Stimulated activated effector memory CD8-positive, alpha-beta T cell treated with anti-CD3 and anti-CD28 coated beads, Interleukin-12 subunit alpha, Interleukin-12 subunit beta, amount 100 ng/mL, for 72 hours (primary cell): ENCODE measurements around the gene DUS1L.
A peak's percentile ranks its signal among the peaks of the same experiment; 100 is the strongest.

ENCODE experiments used
- ATAC-seq: fragments of 150-1000 bp; cut with Tn5 transposase; 2 replicates; pipeline ENCODE4 v1.10.0; 2021
- DNase-seq, 2 donors: peaks; one replicate each; pipeline ENCODE4 v3.0.0; 2021 to 2022; ENCODE audit warnings: low spot score in 2 of 2
- H3K27ac Mint-ChIP-seq: one replicate; pipeline ENCODE4 v1.8.0; 2022; ENCODE audit warnings: mild to moderate bottlenecking, mixed read lengths
- H3K36me3 Mint-ChIP-seq: one replicate; pipeline ENCODE4 v1.8.0; 2022; ENCODE audit warnings: mild to moderate bottlenecking, mixed read lengths
- H3K4me1 Mint-ChIP-seq: one replicate; pipeline ENCODE4 v1.8.0; 2022; ENCODE audit warnings: mixed read lengths
- H3K4me3 Mint-ChIP-seq: one replicate; pipeline ENCODE4 v1.8.0; 2022; ENCODE audit warnings: mild to moderate bottlenecking, mixed read lengths
- H3K9me3 Mint-ChIP-seq: one replicate; pipeline ENCODE4 v1.8.0; 2022; ENCODE audit warnings: mixed read lengths

The DUS1L gene

DNA sequence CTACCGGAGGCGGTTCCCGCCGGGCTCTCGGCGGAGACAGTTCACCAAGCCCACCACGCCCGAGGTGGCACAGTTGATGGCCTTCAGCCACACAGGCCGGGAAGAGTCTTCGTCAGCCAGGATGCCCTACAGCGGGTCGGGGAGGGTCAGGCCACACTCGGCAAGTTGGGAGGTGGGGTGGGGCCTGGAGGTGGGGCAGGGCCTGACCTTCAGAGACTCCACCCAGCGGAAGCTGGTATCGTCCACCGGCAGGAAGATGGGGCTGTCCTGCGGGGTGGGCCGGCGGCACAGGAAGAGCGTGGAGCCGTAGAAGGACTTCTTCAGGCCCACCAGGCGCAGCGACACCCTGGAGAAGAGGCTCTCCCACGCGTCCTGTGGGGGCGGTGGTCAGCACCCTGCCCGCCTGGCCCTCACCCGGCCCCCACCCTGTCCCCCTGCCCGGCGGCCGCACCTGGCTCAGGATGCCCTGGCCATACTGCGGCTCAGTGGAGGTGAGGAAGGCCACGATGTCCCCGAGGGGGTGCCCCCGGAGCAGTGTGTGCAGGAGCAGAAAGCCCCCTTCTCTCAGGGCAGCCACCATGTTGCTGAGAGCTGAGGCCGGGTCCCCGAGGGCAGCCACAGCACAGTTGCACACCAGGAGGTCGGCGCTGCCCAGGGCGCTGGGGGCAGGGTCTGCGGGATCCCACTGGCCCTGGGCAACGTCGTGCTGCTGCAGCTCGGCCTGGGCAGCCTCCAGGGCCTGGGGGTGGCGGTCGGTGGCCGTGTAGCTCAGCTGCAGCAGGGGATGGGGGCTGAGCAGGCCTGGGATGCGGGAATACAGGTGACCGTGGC, 19.6 kb upstream of the DUS1L start:
- Mint-ChIP-seq H3K4me3 (no peak overlapping the region), H3K36me3 (peaks cover 90% of the 10 kb centered on the region), H3K9me3 (no peaks in the 10 kb centered on the region), H3K4me1 (no peaks in the 10 kb centered on the region), H3K27ac (no peak overlapping the region)
- no peak for ATAC-seq
- DNase-seq = no peak

DNA sequence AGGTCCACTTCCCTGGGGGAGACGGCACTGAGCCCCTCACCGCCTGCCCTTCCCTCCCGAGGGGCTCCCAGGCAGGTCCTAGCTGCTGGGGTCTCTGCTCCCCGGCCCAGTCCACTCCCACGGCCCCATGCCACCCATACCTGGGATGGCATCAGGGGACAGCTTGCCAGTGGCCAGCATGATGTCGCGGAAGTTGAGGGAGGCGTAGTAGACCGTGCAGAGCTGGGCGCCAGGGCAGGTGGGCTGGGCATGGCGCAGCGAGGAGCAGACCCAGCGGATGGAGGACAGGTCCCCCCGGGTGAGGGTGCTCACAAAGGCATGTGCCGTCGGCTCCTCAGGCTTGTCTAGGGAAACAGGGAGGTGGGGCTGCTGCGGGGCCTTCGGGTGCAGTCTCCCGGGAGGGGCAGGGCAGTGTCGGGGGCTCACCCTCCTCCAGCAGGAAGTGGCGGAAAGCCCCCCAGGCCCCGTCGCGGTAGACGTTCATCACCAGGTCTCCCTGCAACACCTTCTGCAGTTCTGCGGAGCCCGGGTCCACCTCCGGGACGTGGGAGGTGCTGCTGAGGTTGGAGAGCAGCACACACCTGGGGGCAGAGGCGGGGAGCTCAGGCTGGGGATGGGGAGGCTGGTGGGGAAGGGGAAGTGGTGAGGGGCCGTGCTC, 18.9 kb upstream of the DUS1L start:
- ATAC-seq (no peak), DNase-seq (no peak)
- H3K4me3 Mint-ChIP-seq = no peak overlapping the region
- H3K36me3 Mint-ChIP-seq = peaks cover 90% of the 10 kb centered on the region
- no peaks in the 10 kb centered on the region for H3K4me1 Mint-ChIP-seq
- no peak overlapping the region for H3K27ac Mint-ChIP-seq
- H3K9me3 Mint-ChIP-seq = no peaks in the 10 kb centered on the region

DNA sequence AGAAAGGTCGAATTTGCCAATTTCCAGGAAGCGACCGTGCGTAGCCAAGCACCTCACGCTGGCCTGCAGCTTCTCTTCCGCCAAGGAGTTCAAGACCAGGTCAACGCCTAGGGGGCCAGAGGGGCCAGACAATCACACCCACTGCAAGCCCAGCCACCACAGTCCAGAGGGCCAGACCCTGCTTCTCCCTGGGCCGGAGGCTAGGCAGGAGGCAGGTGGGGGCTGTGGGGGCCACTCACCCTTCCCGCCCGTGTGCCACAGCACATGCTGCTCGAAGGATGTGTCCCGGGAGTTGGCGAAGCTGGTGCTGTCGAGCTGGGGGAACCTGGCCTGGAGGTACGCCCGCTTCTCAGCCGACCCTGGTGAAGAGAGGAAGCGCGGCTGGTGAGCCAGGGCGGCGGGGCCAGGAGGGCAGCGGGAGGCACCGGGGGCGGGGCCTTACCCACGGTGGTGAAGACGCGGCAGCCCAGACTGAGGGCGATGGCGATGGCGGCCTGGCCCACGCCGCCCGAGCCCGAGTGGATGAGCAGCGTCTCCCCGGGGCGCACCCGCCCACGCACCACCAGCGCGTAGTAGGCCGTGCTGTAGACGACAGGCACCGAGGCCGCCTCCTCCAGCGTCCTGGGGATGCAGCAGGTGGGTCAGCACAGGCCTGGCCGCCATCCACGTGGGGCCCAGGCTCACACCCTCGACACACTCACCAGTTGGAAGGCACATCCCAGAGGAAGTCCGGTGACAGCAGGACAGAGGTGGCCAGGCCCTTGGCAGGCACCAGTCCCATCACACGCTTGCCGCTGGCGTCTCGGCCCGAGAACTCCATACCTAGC, 18.1 kb upstream of the DUS1L start:
- H3K27ac Mint-ChIP-seq = no peak overlapping the region

DNA sequence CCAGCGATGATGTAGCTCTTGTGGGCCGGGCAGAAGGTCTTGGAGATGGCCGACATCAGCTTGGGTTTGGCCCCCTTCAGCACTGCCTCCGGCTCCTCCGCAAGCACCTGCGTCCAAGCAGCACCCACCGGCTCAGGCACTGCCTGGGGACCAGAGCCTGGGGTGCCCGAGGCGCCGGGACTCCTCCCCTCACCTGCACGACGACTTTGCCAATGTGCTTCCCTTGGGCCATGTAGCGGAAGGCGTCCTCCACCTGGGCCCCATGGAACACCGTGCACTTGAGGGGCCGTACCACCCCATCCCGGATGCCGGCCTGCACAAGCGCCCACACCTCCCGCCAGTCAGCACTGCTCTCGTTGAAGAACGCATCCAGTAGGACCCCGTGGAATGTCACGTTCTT, 17.4 kb upstream of the DUS1L start:
- ATAC-seq = no peak
- no peak overlapping the region for H3K27ac Mint-ChIP-seq
- no peaks in the 10 kb centered on the region for H3K9me3 Mint-ChIP-seq
- H3K4me3 Mint-ChIP-seq = no peak overlapping the region
- peaks cover 85% of the 10 kb centered on the region for H3K36me3 Mint-ChIP-seq
- H3K4me1 Mint-ChIP-seq = no peaks in the 10 kb centered on the region
- DNase-seq = no peak

More for the DNA sequence above, 18.1 kb upstream of the DUS1L start:
- H3K36me3 Mint-ChIP-seq = peaks cover 88% of the 10 kb centered on the region
- no peaks in the 10 kb centered on the region for H3K9me3 Mint-ChIP-seq
- H3K4me1 Mint-ChIP-seq = no peaks in the 10 kb centered on the region
- ATAC-seq = no peak
- no peak for DNase-seq
- H3K4me3 Mint-ChIP-seq = no peak overlapping the region

DNA sequence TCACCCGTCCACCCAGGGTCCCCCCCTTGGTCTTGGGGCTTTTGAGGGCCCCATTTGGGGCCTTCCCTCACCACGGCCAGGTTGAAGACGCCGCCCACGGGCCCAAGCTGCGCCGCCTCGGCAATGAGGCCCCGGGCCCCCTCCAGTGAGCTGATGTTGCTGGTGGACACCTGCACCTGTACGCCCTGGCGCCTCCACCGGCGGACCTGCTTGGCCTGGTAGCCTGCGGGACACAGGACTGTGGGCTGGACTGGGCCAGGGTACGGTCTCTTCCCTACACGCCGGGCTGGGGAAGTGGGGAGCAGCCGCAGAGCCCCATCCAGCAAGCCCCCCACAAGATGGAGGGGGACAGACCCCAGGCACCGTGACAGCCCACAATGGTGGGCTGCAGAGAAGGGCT, 16.9 kb upstream of the DUS1L start:
- Mint-ChIP-seq H3K4me1 (no peaks in the 10 kb centered on the region), H3K27ac (no peak overlapping the region), H3K36me3 (peaks cover 87% of the 10 kb centered on the region), H3K9me3 (no peaks in the 10 kb centered on the region), H3K4me3 (no peak overlapping the region)
- ATAC-seq = no peak
- DNase-seq = no peak

DNA sequence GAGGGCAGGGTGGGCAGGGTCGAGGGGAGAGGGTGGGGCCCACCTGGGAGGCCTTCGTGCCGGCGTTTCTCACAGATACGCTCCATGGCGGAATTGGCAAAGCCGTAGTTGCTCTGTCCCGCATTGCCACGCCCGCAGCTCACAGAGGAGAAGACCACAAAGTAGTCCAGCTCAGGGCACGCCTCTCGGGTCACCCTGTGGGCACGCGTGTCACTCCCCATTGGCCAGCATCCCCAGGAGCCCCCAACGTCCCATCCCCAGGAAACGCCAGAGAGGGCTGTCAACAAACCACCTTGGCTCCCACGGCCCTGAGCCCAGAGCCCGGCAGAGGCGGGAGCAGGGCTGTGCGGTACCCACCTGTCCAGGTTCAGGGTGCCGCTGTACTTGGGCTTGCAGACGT, 16.4 kb upstream of the DUS1L start:
- H3K36me3 Mint-ChIP-seq = peaks cover 86% of the 10 kb centered on the region
- no peaks in the 10 kb centered on the region for H3K4me1 Mint-ChIP-seq
- no peak for DNase-seq
- ATAC-seq = no peak
- no peak overlapping the region for H3K27ac Mint-ChIP-seq
- no peak overlapping the region for H3K4me3 Mint-ChIP-seq
- H3K9me3 Mint-ChIP-seq = no peaks in the 10 kb centered on the region

DNA sequence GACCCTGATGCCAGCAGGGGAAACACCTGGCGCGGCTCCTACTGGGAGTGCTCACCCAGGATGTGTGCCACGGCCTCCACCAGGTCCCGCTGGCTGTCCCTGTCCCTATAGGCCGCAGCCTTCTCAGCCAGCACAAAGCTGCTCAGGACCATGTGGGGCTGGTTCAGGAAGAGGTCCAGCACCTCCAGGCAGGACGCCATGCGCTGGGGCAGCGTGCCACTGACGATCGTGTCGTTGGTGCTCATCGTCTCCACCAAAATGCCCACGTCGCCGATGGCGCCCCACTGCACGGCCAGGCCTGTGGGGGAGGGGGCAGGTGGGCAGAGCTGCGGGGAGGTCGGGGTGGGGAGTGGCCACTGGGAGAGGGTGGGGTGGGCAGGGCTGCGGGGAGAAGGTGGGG, 15.9 kb upstream of the DUS1L start:
- Mint-ChIP-seq H3K36me3 (peaks cover 82% of the 10 kb centered on the region), H3K9me3 (no peaks in the 10 kb centered on the region), H3K4me3 (no peak overlapping the region), H3K27ac (no peak overlapping the region), H3K4me1 (no peaks in the 10 kb centered on the region)
- DNase-seq = no peak
- no peak for ATAC-seq

DNA sequence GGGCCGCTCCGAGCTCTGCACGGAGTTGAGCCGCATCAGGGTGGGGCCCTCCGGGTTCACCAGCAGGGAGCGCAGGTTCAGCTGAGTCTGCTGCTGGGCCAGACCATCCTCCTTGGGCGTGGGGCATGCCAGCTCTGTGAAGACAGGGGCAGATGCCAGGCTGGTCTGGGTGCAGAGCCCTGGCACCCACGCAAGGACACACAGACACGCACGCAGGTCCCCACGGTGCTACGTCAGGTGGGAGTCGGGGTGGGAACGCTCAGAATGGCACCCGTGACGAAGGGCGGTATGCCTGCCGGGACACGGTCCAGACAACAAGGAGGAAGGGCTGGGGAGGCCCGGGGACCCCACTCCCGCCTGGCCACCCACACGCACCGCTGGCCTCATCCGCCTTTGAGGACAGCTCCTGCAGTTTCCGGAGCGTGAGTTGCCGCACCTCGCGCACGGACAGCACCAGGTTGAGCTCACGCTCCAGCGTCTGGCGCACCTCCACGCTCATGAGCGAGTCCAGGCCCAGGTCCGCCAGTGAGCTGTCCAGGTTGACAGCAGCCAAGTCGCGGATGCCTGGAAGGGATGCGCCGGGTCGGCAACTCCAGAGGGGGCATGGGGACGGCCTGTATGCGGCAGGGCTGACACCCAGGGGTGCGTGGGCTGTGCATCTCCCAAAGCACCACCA, 15.3 kb upstream of the DUS1L start:
- no peaks in the 10 kb centered on the region for H3K9me3 Mint-ChIP-seq
- H3K4me1 Mint-ChIP-seq = no peaks in the 10 kb centered on the region
- ATAC-seq = no peak
- DNase-seq = no peak
- no peak overlapping the region for H3K4me3 Mint-ChIP-seq
- H3K27ac Mint-ChIP-seq = no peak overlapping the region
- H3K36me3 Mint-ChIP-seq = peaks cover 76% of the 10 kb centered on the region

DNA sequence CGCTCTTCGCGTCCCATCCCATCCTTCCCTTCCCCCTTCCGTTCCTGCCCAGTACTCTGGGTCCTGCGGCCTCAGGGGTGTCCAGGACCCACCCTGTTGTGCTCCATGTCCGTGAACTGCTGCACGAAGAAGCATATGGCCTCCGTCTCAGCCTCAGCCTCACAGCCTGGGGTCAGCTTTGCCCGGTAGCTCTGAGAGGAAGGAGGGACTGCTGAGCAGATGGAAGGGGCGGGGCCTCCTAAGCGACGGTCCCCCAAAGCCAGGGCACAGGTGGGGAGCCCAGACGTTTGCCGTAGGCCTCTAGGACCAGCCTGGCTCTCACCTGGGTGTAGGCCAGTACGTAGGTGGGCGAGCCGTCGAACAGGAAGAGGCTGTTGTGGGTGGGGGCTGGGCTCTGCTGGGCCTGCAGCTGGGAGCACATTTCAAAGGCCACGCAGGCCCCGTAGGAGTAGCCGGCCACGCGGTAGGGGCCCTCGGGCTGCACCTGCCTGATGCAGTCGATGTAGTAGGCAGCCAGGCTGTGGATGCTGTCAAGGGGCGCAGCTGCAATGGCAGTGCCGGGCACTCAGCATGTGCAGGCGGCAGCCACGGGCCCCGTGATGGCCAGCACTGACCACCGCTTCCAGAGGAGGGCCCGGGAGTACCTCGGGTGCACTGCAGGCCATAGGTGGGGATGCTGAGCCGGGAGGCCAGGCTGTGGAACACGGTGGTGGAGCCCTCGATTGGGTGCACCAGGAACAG, 14.6 kb upstream of the DUS1L start:
- Mint-ChIP-seq H3K4me3 (no peak overlapping the region), H3K9me3 (no peaks in the 10 kb centered on the region), H3K36me3 (peaks cover 72% of the 10 kb centered on the region), H3K27ac (no peak overlapping the region), H3K4me1 (no peaks in the 10 kb centered on the region)
- DNase-seq (no peak), ATAC-seq (no peak)

DNA sequence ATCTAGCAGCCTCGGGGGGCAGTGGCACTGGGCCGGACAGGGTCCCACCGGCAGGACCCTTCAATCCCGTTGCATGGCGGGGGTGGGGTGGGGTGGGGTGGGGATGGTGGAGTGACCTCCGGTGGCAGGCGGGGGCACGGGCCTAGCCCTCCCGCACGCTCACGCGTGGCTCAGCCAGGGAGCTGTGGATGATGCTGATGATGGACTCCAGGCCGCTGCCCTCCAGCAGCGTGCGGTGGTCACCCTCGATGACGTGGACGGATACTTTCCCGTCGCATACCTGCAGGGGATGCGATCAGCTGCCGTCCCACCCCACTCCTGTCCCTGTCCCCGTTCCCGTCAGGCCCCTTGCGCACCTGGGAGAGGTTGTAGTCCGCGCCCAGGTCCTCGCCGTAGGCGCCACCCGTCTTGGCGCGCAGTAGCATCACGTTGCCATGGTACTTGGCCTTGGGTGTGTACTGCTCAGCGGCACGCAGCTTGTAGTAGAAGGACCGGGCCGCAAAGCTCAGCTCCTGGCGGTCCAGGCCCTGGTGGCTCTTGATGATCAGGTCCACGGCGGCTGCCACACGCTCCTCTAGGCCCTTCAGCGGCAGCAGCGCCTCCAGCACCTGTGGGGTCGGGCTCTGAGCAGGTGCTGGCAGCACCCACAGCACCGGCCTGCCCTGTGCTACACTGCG, 13.5 kb upstream of the DUS1L start:
- Mint-ChIP-seq H3K4me1 (no peaks in the 10 kb centered on the region), H3K9me3 (no peaks in the 10 kb centered on the region)
- no peak for DNase-seq

DNA sequence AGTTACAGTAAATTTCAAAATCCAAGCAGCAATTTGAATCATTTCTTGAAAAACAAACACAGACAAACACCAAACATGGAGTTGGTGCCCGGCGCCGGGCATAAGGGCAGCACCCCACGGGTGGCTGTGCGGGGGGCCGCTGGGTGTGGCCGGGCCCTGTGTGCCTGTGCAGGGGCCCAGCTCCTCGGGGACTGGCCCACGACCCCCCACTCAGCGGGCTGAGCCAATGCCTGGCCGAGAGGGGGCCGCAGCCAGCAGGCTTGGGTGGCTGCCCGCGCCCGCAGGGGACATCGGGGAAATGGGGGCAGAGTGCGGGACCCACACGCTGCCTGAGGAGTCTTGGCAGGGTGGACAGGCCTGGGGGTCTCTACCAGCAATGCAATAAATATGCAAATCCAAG, 12.8 kb upstream of the DUS1L start:
- no peak overlapping the region for H3K27ac Mint-ChIP-seq

More for the DNA sequence above, 13.5 kb upstream of the DUS1L start:
- no peak for ATAC-seq
- no peak overlapping the region for H3K27ac Mint-ChIP-seq
- peaks cover 62% of the 10 kb centered on the region for H3K36me3 Mint-ChIP-seq
- no peak overlapping the region for H3K4me3 Mint-ChIP-seq

DNA sequence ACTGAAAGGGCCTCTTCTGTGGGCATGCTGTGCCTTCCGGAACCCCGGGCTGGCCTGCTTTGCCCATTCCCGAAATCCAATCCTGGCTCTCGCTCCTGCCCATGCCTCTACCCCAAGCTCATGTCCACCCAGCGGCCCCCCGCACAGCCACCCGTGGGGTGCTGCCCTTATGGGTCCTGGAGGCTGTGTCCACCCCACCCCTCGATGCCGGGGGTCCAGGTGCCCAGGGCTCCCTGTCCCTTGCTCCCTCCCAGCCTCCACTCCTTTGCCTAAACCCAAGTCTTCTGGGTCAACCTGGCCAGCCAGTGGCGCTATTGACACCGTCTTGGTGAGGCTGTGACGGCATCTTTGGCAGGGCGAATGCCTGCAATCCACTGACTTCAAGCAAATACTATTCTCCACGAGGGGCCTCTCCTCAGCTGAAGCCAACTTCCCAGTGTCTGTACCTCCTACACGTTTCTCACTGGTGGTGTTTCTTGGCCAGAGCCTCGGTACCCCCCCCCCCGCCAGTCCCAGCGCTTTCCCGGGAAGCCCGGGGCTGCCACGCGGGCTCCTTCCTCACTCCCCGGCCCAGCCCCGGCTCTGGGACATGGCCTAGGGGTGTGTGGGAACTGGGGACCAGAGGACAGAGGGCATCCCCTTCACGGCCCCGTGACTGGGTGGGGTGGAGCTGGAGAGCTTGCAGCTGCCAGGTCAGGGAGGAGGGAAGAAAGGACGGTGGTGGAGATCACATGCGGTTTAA, 12.2 kb upstream of the DUS1L start:
- no peak for ATAC-seq
- DNase-seq = no peak
- Mint-ChIP-seq H3K9me3 (no peaks in the 10 kb centered on the region), H3K4me3 (no peak overlapping the region), H3K27ac (no peak overlapping the region), H3K36me3 (peaks cover 48% of the 10 kb centered on the region), H3K4me1 (no peaks in the 10 kb centered on the region)

More for the DNA sequence above, 12.8 kb upstream of the DUS1L start:
- H3K36me3 Mint-ChIP-seq = peaks cover 55% of the 10 kb centered on the region
- no peaks in the 10 kb centered on the region for H3K9me3 Mint-ChIP-seq
- ATAC-seq (no peak), DNase-seq (no peak)
- H3K4me1 Mint-ChIP-seq = no peaks in the 10 kb centered on the region
- H3K4me3 Mint-ChIP-seq = no peak overlapping the region

DNA sequence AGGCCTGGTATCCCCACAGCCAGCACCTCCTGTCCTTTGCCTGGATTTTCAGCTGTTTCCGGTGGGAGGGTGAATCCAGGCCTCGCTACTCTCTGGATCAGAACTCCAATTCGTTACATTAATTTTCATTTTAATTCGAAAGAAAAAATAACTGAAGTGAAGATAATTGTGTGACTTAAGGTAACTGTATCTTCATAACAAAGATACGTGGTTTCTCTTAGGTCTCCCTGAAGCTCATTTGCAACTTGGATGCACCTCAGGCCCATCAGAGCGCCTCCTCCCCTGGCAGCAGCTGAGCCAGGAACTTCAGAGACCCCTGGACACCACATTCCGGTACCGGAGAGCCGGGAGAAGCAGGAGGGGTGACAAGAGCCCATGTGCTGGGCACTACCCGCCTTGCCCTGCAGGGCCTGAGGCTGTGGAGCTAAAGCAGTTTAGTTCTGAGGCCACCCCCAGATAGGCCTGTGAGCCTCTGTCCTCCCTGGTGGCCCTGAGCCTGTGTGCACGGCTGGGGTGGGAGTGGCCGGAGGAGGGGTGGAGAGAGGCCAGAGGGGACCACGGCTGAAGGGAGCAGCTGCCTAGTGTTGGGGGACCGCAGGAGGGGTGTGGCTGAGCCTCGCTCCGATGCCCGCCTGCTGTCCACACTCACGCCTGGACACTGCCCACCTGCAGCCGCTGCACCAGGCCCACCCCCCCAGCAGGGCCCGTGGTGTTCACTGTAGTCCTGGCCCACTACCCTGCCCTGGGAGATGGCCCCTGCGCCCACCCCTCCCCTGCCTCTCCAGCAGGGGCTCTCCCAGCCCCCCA, 11.4 kb upstream of the DUS1L start:
- DNase-seq (no peak), ATAC-seq (peak; percentile 43)
- Mint-ChIP-seq H3K4me3 (no peak overlapping the region), H3K27ac (no peak overlapping the region), H3K4me1 (no peaks in the 10 kb centered on the region), H3K9me3 (no peaks in the 10 kb centered on the region), H3K36me3 (peaks cover 40% of the 10 kb centered on the region)
